ENCODE data around the gene AANAT.
"Not testable (repeated sequence)": the region's sequence is repeated elsewhere in the genome, so short reads cannot be mapped to it uniquely, and the experiment has no call there.

GRCh38 chr17:76508472-76509063 is 41.2 kb downstream of the AANAT start:
- TF ChIP-seq CTCF, POLR2A (IDR thresholded peaks at IDR 0.05): not testable (repeated sequence)

All from gastroesophageal sphincter (tissue), 3 donors.